ENCODE measurements around the gene IFT22.
"Not testable (repeated sequence)": the region's sequence is repeated elsewhere in the genome, so short reads cannot be mapped to it uniquely, and the experiment has no call there.

Gene IFT22

GRCh38 chr7:101285171-101285570, 36.4 kb downstream of the IFT22 start:
- no peak for TF ChIP-seq JUND (IDR thresholded peaks at IDR 0.05; ENCODE audit: low read depth)
- in situ Hi-C loops (cut with HindIII; ENCODE audit: low pct_unique_long_range_greater_than_20kb, low sequenced_read_pairs), result no loop called here
- no peak for DNase-seq (ENCODE audit: low read depth in 1 of 2, low spot score in 1 of 2)

GRCh38 chr7:101280912-101281311, 40.7 kb downstream of the IFT22 start:
- in situ Hi-C loops (cut with HindIII; ENCODE audit: low pct_unique_long_range_greater_than_20kb, low sequenced_read_pairs); DNase-seq (ENCODE audit: low read depth in 1 of 2, low spot score in 1 of 2): not testable (repeated sequence)

- no peak for TF ChIP-seq JUND (IDR thresholded peaks at IDR 0.05; ENCODE audit: low read depth)
- in situ Hi-C loops (cut with HindIII; ENCODE audit: low pct_unique_long_range_greater_than_20kb, low sequenced_read_pairs), result no loop called here
- DNase-seq (ENCODE audit: low read depth in 1 of 2, low spot score in 1 of 2), result no peak
Measured at GRCh38 chr7:101278461-101279292, 42.9 kb downstream of the IFT22 start.

- TF ChIP-seq JUND (IDR thresholded peaks at IDR 0.05; ENCODE audit: low read depth), result no peak
- in situ Hi-C loops (cut with HindIII; ENCODE audit: low pct_unique_long_range_greater_than_20kb, low sequenced_read_pairs), result no loop called here
- DNase-seq (ENCODE audit: low read depth in 1 of 2, low spot score in 1 of 2), result no peak
Measured at GRCh38 chr7:101277155-101277554, 44.5 kb downstream of the IFT22 start.

GRCh38 chr7:101273206-101273605, 48.4 kb downstream of the IFT22 start:
- in situ Hi-C loops (cut with HindIII; ENCODE audit: low pct_unique_long_range_greater_than_20kb, low sequenced_read_pairs), result no loop called here
- no peak for TF ChIP-seq JUND (IDR thresholded peaks at IDR 0.05; ENCODE audit: low read depth)
- no peak for DNase-seq (ENCODE audit: low read depth in 1 of 2, low spot score in 1 of 2)

- in situ Hi-C loops (cut with HindIII; ENCODE audit: low pct_unique_long_range_greater_than_20kb, low sequenced_read_pairs), result no loop called here
- DNase-seq (ENCODE audit: low read depth in 1 of 2, low spot score in 1 of 2), result no peak
- TF ChIP-seq JUND (IDR thresholded peaks at IDR 0.05; ENCODE audit: low read depth), result no peak
Measured at GRCh38 chr7:101271021-101271420, 50.6 kb downstream of the IFT22 start.

- TF ChIP-seq JUND (IDR thresholded peaks at IDR 0.05; ENCODE audit: low read depth), result no peak
- in situ Hi-C loops (cut with HindIII; ENCODE audit: low pct_unique_long_range_greater_than_20kb, low sequenced_read_pairs), result no loop called here
- DNase-seq (ENCODE audit: low read depth in 1 of 2, low spot score in 1 of 2), result no peak
Measured at GRCh38 chr7:101269664-101270063, 51.9 kb downstream of the IFT22 start.

GRCh38 chr7:101265622-101266516, 55.7 kb downstream of the IFT22 start:
- no peak for DNase-seq (ENCODE audit: low read depth in 1 of 2, low spot score in 1 of 2)
- TF ChIP-seq JUND (IDR thresholded peaks at IDR 0.05; ENCODE audit: low read depth), result no peak
- in situ Hi-C loops (cut with HindIII; ENCODE audit: low pct_unique_long_range_greater_than_20kb, low sequenced_read_pairs), result no loop called here

- DNase-seq (ENCODE audit: low read depth in 1 of 2, low spot score in 1 of 2), result not testable (repeated sequence)
Measured at GRCh38 chr7:101264102-101264706, 57.4 kb downstream of the IFT22 start.

More at GRCh38 chr7:101264102-101264706, 57.4 kb downstream of the IFT22 start:
- in situ Hi-C loops (cut with HindIII; ENCODE audit: low pct_unique_long_range_greater_than_20kb, low sequenced_read_pairs), result not testable (repeated sequence)
